ENCODE results near the gene CTCFL. TPM values are rescaled to one million over a fixed set of nuclear protein-coding genes. Genes with fewer than 3 reads are reported as not detected.

Gene CTCFL
- polyA plus RNA-seq, 1 experiment: not detected

- TF ChIP-seq, protein P1, sequence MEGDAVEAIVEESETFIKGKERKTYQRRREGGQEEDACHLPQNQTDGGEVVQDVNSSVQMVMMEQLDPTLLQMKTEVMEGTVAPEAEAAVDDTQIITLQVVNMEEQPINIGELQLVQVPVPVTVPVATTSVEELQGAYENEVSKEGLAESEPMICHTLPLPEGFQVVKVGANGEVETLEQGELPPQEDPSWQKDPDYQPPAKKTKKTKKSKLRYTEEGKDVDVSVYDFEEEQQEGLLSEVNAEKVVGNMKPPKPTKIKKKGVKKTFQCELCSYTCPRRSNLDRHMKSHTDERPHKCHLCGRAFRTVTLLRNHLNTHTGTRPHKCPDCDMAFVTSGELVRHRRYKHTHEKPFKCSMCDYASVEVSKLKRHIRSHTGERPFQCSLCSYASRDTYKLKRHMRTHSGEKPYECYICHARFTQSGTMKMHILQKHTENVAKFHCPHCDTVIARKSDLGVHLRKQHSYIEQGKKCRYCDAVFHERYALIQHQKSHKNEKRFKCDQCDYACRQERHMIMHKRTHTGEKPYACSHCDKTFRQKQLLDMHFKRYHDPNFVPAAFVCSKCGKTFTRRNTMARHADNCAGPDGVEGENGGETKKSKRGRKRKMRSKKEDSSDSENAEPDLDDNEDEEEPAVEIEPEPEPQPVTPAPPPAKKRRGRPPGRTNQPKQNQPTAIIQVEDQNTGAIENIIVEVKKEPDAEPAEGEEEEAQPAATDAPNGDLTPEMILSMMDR (IDR thresholded peaks at IDR 0.05; ENCODE audit: insufficient read depth, low read depth, low read length): no peak
- DNase-seq (ENCODE audit: low read depth): no peak
- H3K4me3 ChIP-seq (ENCODE audit: low read depth, low read length): no peak overlapping the region
- H3K27me3 ChIP-seq (ENCODE audit: control insufficient read depth, insufficient read depth, low read length): peaks cover 2% of the 10 kb centered on the region; the same call in 1 of the 2 replicates
- POLR2A ChIA-PET: no interaction called here
- CTCF ChIA-PET: no interaction called here
- no peaks in the 10 kb centered on the region for H3K36me3 ChIP-seq (ENCODE audit: control insufficient read depth, insufficient read depth, low read length)
These were observed 66.4 kb downstream of the CTCFL start for GRCh38 chr20:57458400-57459160.

DNA sequence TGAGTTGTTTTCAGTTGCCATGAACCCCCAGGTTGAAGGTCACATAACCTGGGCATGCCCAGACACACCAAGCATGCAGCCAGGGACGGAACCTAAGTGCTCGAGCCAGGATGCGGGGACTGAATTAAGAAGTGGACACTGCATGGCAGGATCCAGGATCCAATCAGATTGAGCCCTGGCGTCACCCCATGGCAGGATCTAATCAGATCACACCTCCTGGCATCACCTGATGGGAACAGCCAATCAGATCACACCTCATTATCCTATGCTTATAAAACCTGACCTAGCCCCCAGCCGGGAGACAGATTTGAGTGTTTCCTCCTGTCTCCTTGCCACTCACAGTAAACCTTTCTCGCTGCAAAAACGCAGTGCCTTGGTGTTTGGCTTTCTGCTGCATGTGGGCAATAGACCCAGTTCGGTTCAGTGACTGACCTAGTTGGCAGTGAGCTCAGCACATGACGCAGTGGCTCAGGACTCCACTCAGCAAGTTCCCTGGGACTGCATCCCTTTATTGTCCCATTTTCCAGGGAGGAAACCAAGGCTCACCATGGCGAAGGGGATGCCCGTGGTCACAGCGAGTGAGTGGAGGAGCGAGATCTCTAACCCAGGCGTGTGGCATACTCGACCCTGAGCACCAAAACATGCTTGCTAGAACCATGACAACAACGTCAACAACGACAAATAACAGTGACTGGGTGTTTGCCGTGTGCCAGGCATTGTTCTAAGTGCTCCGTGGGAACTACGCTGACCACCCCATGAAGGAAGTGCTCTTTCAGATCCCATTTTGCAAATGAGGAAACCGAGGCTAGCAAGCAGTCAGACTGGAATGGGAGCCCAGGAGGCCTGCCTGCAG lies 67.5 kb downstream of the CTCFL start:
- TF ChIP-seq, protein P1 (IDR thresholded peaks at IDR 0.05; ENCODE audit: insufficient read depth, low read depth, low read length): no peak
- Histone ChIP-seq H3K4me3 (ENCODE audit: low read depth, low read length) (no peak overlapping the region), H3K27me3 (ENCODE audit: control insufficient read depth, insufficient read depth, low read length) (peaks cover 4% of the 10 kb centered on the region; the same call in 1 of the 2 replicates), H3K36me3 (ENCODE audit: control insufficient read depth, insufficient read depth, low read length) (no peaks in the 10 kb centered on the region)
- ChIA-PET POLR2A (no interaction called here), CTCF (no interaction called here)
- no peak for DNase-seq (ENCODE audit: low read depth)

DNA sequence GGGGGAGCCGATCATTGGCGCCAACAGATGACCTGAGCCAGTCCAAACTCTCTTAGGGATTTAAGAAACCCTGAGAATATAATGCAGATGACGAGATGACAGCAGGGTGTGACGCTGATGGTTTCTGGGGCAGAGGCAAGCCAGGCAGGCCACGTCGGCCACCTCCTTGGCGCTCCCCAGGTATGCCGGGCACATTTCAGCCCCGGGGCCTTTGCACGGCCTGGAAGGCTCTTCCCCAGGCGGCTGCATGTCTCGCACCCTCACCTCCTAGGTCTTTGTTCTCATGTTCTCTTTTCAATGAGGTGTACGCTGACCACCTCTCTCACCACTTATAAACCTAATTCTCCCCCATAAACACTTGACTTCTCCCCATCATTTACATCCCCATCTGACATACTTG lies 68.8 kb downstream of the CTCFL start:
- ChIA-PET POLR2A (no interaction called here), CTCF (no interaction called here)
- Histone ChIP-seq H3K27me3 (ENCODE audit: control insufficient read depth, insufficient read depth, low read length) (peaks cover 6% of the 10 kb centered on the region; the same call in 1 of the 2 replicates), H3K4me3 (ENCODE audit: low read depth, low read length) (no peak overlapping the region), H3K36me3 (ENCODE audit: control insufficient read depth, insufficient read depth, low read length) (no peaks in the 10 kb centered on the region)
- TF ChIP-seq, protein P1 (IDR thresholded peaks at IDR 0.05; ENCODE audit: insufficient read depth, low read depth, low read length): no peak
- no peak for DNase-seq (ENCODE audit: low read depth)

DNA sequence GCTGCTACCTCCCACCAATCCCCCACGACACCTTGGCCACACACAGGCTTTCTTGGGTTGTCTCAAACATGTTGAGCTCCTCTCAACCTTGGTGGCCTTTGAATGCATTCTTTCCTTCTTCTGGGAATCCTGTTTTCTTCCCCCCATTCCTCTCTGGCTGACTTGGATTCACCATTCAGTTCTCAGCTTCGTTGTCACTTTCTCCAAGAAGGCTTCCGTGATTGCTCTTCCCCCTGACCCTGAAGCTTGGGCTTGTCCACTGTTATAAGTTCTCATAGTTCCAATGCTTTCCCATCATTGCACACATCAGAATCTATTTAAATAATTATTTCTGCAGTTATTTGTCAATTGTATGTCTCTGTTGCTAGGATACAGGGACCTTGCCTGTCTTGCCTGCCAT lies 69.6 kb downstream of the CTCFL start:
- no peak for DNase-seq (ENCODE audit: low read depth)
- CTCF ChIA-PET: no interaction called here
- Histone ChIP-seq H3K4me3 (ENCODE audit: low read depth, low read length) (no peak overlapping the region), H3K27me3 (ENCODE audit: control insufficient read depth, insufficient read depth, low read length) (peaks cover 9% of the 10 kb centered on the region), H3K36me3 (ENCODE audit: control insufficient read depth, insufficient read depth, low read length) (no peaks in the 10 kb centered on the region)
- TF ChIP-seq, protein P1 (IDR thresholded peaks at IDR 0.05; ENCODE audit: insufficient read depth, low read depth, low read length): no peak
- POLR2A ChIA-PET: no interaction called here
